HepG2 (cell line): Measurements from ENCODE around the gene UBAC1. TPM values are rescaled to one million over a fixed set of nuclear protein-coding genes. Genes with fewer than 3 reads are reported as not detected.

ENCODE experiments used
- ATAC-seq: fragments of 200-7000 bp; cut with Tn5 transposase; 3 replicates; pipeline ENCODE4 v1.9.1; 2020; ENCODE audit warnings: mild to moderate bottlenecking, moderate library complexity
- BruUV-seq: library from RNA; stranded (reverse); fragments of 400-500 nt; replicated peaks from 2 replicates; lab custom pipeline; 2021; lab: Mats Ljungman, UMichigan
- CTCF ChIA-PET: fragments of 300-600 bp; formaldehyde crosslinking; extraction: SDS; loops from one replicate; lab custom pipeline; 2021; ENCODE audit warnings: low total read pairs, inconsistent platforms, low intra/inter-chr PET ratio; lab: Yijun Ruan, JAX
- POLR2A ChIA-PET: fragments of 350-600 bp; sonication (Branson Sonifier 250); formaldehyde crosslinking; loops from one replicate; lab custom pipeline; 2020; ENCODE audit warnings: antibody characterized with exemption, inconsistent platforms; lab: Yijun Ruan, JAX
- DNase-seq: peaks from one replicate; pipeline ENCODE4 v3.0.0-alpha.2; 2015; ENCODE audit warnings: low spot score
- FAIRE-seq: peaks from 3 replicates; lab custom pipeline; 2011; peaks lifted over from hg19 to GRCh38; lab: Jason Lieb, UNC
- H2AFZ ChIP-seq: one replicate; pipeline ENCODE4 v1.6.1; 2011; ENCODE audit warnings: low read length, inconsistent platforms
- H3K27ac ChIP-seq: fragments of 300-600 bp; 3 replicates; pipeline ENCODE4 v1.8.0; 2011; ENCODE audit warnings: mixed run types, mild to moderate bottlenecking, mixed read lengths, low read length, inconsistent platforms; ENCODE audit not compliant: insufficient read depth; ENCODE audit errors: extremely low read length
- H3K27me3 ChIP-seq, 2 experiments: fragments of 200-600 bp in 1 of 2; 2 replicates in 1 of 2; 3 replicates in 1 of 2; pipeline versions ENCODE4 v1.6.0 to v1.8.0; 2011; ENCODE audit warnings: low read length in 2 of 2, mild to moderate bottlenecking in 2 of 2, moderate library complexity in 2 of 2, inconsistent platforms in 1 of 2; ENCODE audit not compliant: insufficient read depth in 2 of 2, control insufficient read depth in 1 of 2
- H3K36me3 ChIP-seq, 2 experiments: fragments of 200-600 bp in 1 of 2; replicated peaks in 1 of 2; 2 replicates in 1 of 2; 3 replicates in 1 of 2; pipeline versions ENCODE4 v1.5.1 to v1.8.0; 2011; ENCODE audit warnings: low read length in 2 of 2, inconsistent platforms in 1 of 2; ENCODE audit not compliant: insufficient read depth in 2 of 2, control insufficient read depth in 1 of 2
- H3K4me1 ChIP-seq: 2 replicates; pipeline ENCODE4 v1.5.1; 2012; ENCODE audit warnings: low read length, inconsistent platforms; ENCODE audit not compliant: insufficient read depth
- H3K4me2 ChIP-seq: 2 replicates; pipeline ENCODE4 v1.6.0; 2011; ENCODE audit warnings: low read depth, low read length, inconsistent platforms
- H3K4me3 ChIP-seq, 3 experiments: fragments of 200-600 bp in 1 of 3; sonication (generic), shearing (Covaris generic) in 1 of 3; replicated peaks in 1 of 3; 2 replicates each; pipeline ENCODE4 v1.5.1; 2011 to 2016; ENCODE audit warnings: low read length in 3 of 3, inconsistent platforms in 2 of 3, low read depth in 2 of 3, mild to moderate bottlenecking in 2 of 3, control low read depth in 1 of 3, mixed read lengths in 1 of 3; ENCODE audit not compliant: insufficient read depth in 1 of 3
- H3K79me2 ChIP-seq: one replicate; pipeline ENCODE4 v1.6.1; 2011; ENCODE audit warnings: low read length, inconsistent platforms; ENCODE audit not compliant: insufficient read depth
- H3K9ac ChIP-seq: 2 replicates; pipeline ENCODE4 v1.6.0; 2011; ENCODE audit warnings: mild to moderate bottlenecking, low read depth, low read length, inconsistent platforms; ENCODE audit not compliant: insufficient read depth
- H3K9me3 ChIP-seq: 2 replicates; pipeline ENCODE4 v1.5.1; 2012; ENCODE audit warnings: mild to moderate bottlenecking, low read length
- H4K20me1 ChIP-seq: 2 replicates; pipeline ENCODE4 v1.6.0; 2011; ENCODE audit warnings: inconsistent platforms, mild to moderate bottlenecking, low read length, moderate library complexity; ENCODE audit not compliant: insufficient read depth
- AHR ChIP-seq: IDR thresholded peaks from 2 replicates; pipeline ENCODE4 v1.6.1; 2018; ENCODE audit warnings: missing genetic modification reagents, missing compliant biosample characterization
- ASH2L ChIP-seq: fragments of 300-600, 200-600 bp; sonication (generic); IDR thresholded peaks from 2 replicates; pipeline ENCODE4 v1.7.0; 2017; ENCODE audit warnings: low read depth, mild to moderate bottlenecking, moderate library complexity, mixed read lengths, low read length; ENCODE audit not compliant: insufficient read length
- GATAD2A ChIP-seq: IDR thresholded peaks from 2 replicates; pipeline ENCODE4 v1.6.1; 2016
- HIC2 ChIP-seq: sonication (generic); formaldehyde crosslinking; IDR thresholded peaks from 2 replicates; pipeline ENCODE4 v1.9.0; 2022; ENCODE audit warnings: low read depth, missing genetic modification reagents
- LRRFIP1 ChIP-seq: sonication (generic); formaldehyde crosslinking; conservative IDR thresholded peaks from 2 replicates; pipeline ENCODE4 v1.4.0; 2020; ENCODE audit warnings: missing genetic modification reagents
- RFX3 ChIP-seq: IDR thresholded peaks from 2 replicates; pipeline ENCODE4 v1.6.1; 2016; ENCODE audit warnings: missing biosample characterization, missing genetic modification reagents
- TMF1 ChIP-seq: sonication (generic); formaldehyde crosslinking; IDR thresholded peaks from 2 replicates; pipeline ENCODE4 v1.8.1; 2022; ENCODE audit warnings: low read depth, missing genetic modification reagents
- ZKSCAN5 ChIP-seq: sonication (generic); formaldehyde crosslinking; IDR thresholded peaks from 2 replicates; pipeline ENCODE4 v1.5.1; 2020; ENCODE audit warnings: mild to moderate bottlenecking, missing genetic modification reagents
- ZNF44 ChIP-seq: sonication (generic); formaldehyde crosslinking; IDR thresholded peaks from 2 replicates; pipeline ENCODE4 v1.5.1; 2020; ENCODE audit warnings: mild to moderate bottlenecking, missing genetic modification reagents
- ZNF788 ChIP-seq: sonication (generic); formaldehyde crosslinking; IDR thresholded peaks from 2 replicates; pipeline ENCODE4 v1.5.0; 2020; ENCODE audit warnings: mild to moderate bottlenecking, missing genetic modification reagents, borderline replicate concordance
- WGBS: methylation state at CpG from one replicate; pipeline ENCODE4 v1.1.6; 2017; ENCODE audit warnings: low lambda C conversion rate; 5-methylcytosine and 5-hydroxymethylcytosine counted together
- in situ Hi-C: cut with HindIII; loops from 2 replicates; pipeline ENCODE4 v1.10.0; 2017; ENCODE audit warnings: low pct_unique_long_range_greater_than_20kb; ENCODE audit not compliant: extremely low pct_ligation_motif_present
- intact Hi-C: fragments of 100-400 bp; cut with micrococcal nuclease; formaldehyde crosslinking; loops from one replicate; pipeline ENCODE4 v1.10.0; 2022; ENCODE audit not compliant: unreplicated experiment
- polyA plus RNA-seq, 8 experiments: library from polyadenylated mRNA; depleted of rRNA in 3 of 8; stranded (reverse) in 7 of 8; unstranded in 1 of 8; fragments of >200 nt; fragmentation: Illumina TruSeq in 4 of 8; extraction: Trizol in 4 of 8; gene quantifications; 2 replicates each; pipeline versions ENCODE4 v1.2.1 to v1.2.3, GENCODE V29; 2011 to 2016; ENCODE audit warnings: low read depth in 4 of 8, missing spikeins in 1 of 8, mixed read lengths in 1 of 8; ENCODE audit not compliant: insufficient read depth in 1 of 8
- total RNA-seq, 5 experiments: library from RNA; depleted of rRNA; stranded (reverse); fragments of >200 nt; fragmentation: Illumina TruSeq; extraction: Trizol; gene quantifications; 2 replicates each; pipeline ENCODE4 v1.2.3, GENCODE V29; 2016; ENCODE audit warnings: low read depth in 1 of 5
- TF ChIP-seq, protein P1 (sequence below): IDR thresholded peaks from 2 replicates; pipeline ENCODE4 v1.6.1; 2016; ENCODE audit warnings: mild to moderate bottlenecking, missing biosample characterization, missing genetic modification reagents
- TF ChIP-seq, protein P2 (sequence below), 2 experiments: fragments of 450-650 bp in 1 of 2; sonication (generic) in 1 of 2; formaldehyde crosslinking; IDR thresholded peaks; 2 replicates each; pipeline versions ENCODE4 v1.5.0 to v1.8.0; 2020 to 2022; ENCODE audit warnings: mild to moderate bottlenecking in 1 of 2, missing genetic modification reagents in 1 of 2

Gene UBAC1
- total and polyA plus RNA-seq, 2 of the 13 experiments (the other 11 are each of a cell fraction or from before 2014, with no cell fraction given), result 32.2 to 34.1 TPM

DNA sequence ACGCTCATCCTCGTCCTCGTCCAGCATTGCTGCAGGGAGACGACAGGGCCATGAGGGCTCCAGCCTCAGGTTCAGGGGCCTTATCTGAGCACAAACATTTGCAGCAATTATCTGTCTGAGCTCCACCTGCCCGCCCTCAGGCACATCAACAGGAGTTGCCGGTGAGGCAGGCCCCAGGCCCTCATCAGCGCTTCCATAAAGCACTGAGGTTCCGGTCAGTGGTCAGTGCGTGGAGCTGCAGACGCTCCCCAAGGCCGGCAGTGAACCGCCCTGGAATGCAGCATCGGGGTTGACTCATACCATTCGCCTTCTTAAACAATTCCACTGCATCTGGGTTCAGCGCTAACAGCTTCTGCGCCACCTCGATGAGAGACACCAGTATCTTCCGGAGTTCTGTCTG, 15.2 kb downstream of the UBAC1 start:
- FAIRE-seq (no peak), DNase-seq (no peak), ATAC-seq (no peak)
- 92% methylated on average over 8 of the region's 18 CpGs for WGBS
- no peak overlapping the region for H3K27ac ChIP-seq
- H3K27me3 ChIP-seq, result no peaks in the 10 kb centered on the region
- no peaks in the 10 kb centered on the region for H3K9me3 ChIP-seq
- H4K20me1 ChIP-seq, result no peaks in the 10 kb centered on the region
- POLR2A ChIA-PET, result no interaction called here
- H3K4me3 ChIP-seq, result no peak overlapping the region
- no peak overlapping the region for H3K4me2 ChIP-seq
- H3K36me3 ChIP-seq, result peaks cover 16 to 61% of the 10 kb centered on the region in 2 experiments
- CTCF ChIA-PET, result no interaction called here
- H3K79me2 ChIP-seq, result no peaks in the 10 kb centered on the region
- BruUV-seq, result no TSS peak
- H3K9ac ChIP-seq, result no peak overlapping the region
- H2AFZ ChIP-seq, result no peak overlapping the region
- TF ChIP-seq ZNF44 (CRISPR knock-in tag), result no peak
- TF ChIP-seq AHR (CRISPR knock-in tag), result no peak
- in situ Hi-C loops (no loop called here), intact Hi-C loops (no loop called here)
- no peaks in the 10 kb centered on the region for H3K4me1 ChIP-seq

GRCh38 chr9:135944444-135945252, 16.5 kb downstream of the UBAC1 start:
- H3K27me3 ChIP-seq, result no peaks in the 10 kb centered on the region
- H3K9me3 ChIP-seq, result no peaks in the 10 kb centered on the region
- CTCF ChIA-PET, result no interaction called here
- no peak for DNase-seq
- no peaks in the 10 kb centered on the region for H3K4me1 ChIP-seq
- no peak for FAIRE-seq
- intact Hi-C loops, result no loop called here
- no TSS peak for BruUV-seq
- no peak overlapping the region for H3K27ac ChIP-seq
- peaks cover 17 to 58% of the 10 kb centered on the region in 2 experiments; a peak in 4 of 5 replicates for H3K36me3 ChIP-seq
- 96% methylated on average over 28 of the region's 36 CpGs for WGBS
- H4K20me1 ChIP-seq, result no peaks in the 10 kb centered on the region
- in situ Hi-C loops, result no loop called here
- H3K9ac ChIP-seq, result no peak overlapping the region
- no peak for ATAC-seq
- H3K4me2 ChIP-seq, result no peak overlapping the region
- POLR2A ChIA-PET, result no interaction called here
- no peaks in the 10 kb centered on the region for H3K79me2 ChIP-seq
- no peak overlapping the region for H2AFZ ChIP-seq
- H3K4me3 ChIP-seq, result no peak overlapping the region
- no peak for TF ChIP-seq ZNF788 (CRISPR knock-in tag)
- no peak for TF ChIP-seq GATAD2A (CRISPR knock-in tag)
- TF ChIP-seq ASH2L, result no peak
- TF ChIP-seq HIC2 (CRISPR knock-in tag), result no peak
- TF ChIP-seq, protein P1, sequence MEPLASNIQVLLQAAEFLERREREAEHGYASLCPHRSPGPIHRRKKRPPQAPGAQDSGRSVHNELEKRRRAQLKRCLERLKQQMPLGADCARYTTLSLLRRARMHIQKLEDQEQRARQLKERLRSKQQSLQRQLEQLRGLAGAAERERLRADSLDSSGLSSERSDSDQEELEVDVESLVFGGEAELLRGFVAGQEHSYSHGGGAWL, result no peak
- TF ChIP-seq LRRFIP1 (CRISPR knock-in tag), result no peak
- TF ChIP-seq TMF1, result no peak
- TF ChIP-seq RFX3 (CRISPR knock-in tag), result no peak
- TF ChIP-seq ZKSCAN5 (CRISPR knock-in tag), result no peak
- TF ChIP-seq, protein P2, sequence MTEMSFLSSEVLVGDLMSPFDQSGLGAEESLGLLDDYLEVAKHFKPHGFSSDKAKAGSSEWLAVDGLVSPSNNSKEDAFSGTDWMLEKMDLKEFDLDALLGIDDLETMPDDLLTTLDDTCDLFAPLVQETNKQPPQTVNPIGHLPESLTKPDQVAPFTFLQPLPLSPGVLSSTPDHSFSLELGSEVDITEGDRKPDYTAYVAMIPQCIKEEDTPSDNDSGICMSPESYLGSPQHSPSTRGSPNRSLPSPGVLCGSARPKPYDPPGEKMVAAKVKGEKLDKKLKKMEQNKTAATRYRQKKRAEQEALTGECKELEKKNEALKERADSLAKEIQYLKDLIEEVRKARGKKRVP (CRISPR knock-in tag; IDR thresholded peaks at IDR 0.05), result no peak
